B cell (primary cell): ENCODE data around the gene DACH2. TPM values are rescaled to one million over a fixed set of nuclear protein-coding genes. Genes with fewer than 3 reads are reported as not detected.

Experiments used
- ATAC-seq: fragments of 200-7000 bp; cut with Tn5 transposase; one replicate; pipeline ENCODE4 v1.10.0; 2021; ENCODE audit warnings: low read depth, mild to moderate bottlenecking, moderate number of reproducible peaks, moderate library complexity
- CTCF ChIA-PET: fragments of 350-600 bp; sonication (Branson Sonifier 250); formaldehyde crosslinking; loops from one replicate; lab custom pipeline; 2021; ENCODE audit warnings: antibody characterized with exemption, inconsistent platforms; lab: Charles Lee
- POLR2A ChIA-PET: fragments of 350-600 bp; sonication (Branson Sonifier 250); formaldehyde crosslinking; loops from one replicate; lab custom pipeline; 2021; ENCODE audit warnings: antibody characterized with exemption; lab: Charles Lee
- DNase-seq: peaks from one replicate; pipeline ENCODE4 v3.0.0; 2013
- H2AFZ ChIP-seq: 2 replicates; pipeline ENCODE4 v1.6.1; 2012; ENCODE audit warnings: mild to moderate bottlenecking, low read depth, low read length; ENCODE audit not compliant: insufficient read depth, poor library complexity, severe bottlenecking
- H3K27ac ChIP-seq, 2 donors: 1 replicate in 1 of 2; 2 replicates in 1 of 2; pipeline ENCODE4 v1.5.1; 2012 to 2013; ENCODE audit warnings: low read length in 2 of 2, mild to moderate bottlenecking in 2 of 2, moderate library complexity in 1 of 2
- H3K27me3 ChIP-seq, 4 experiments: fragments of 200-600 bp in 1 of 4; sonication (generic) in 1 of 4; replicated peaks in 1 of 4; 1 replicate in 2 of 4; 2 replicates in 2 of 4; pipeline versions ENCODE4 v1.6.1 to v1.7.0; 2013 to 2016; ENCODE audit warnings: low read length in 3 of 4, mild to moderate bottlenecking in 2 of 4, mixed read lengths in 1 of 4, moderate library complexity in 1 of 4; ENCODE audit not compliant: insufficient read depth in 4 of 4, control insufficient read depth in 3 of 4; ENCODE audit errors: control extremely low read depth in 1 of 4
- H3K36me3 ChIP-seq, 2 experiments: replicated peaks in 1 of 2; 1 replicate in 1 of 2; 2 replicates in 1 of 2; pipeline versions ENCODE4 v1.6.1 to v1.7.1; 2013; ENCODE audit warnings: low read length in 1 of 2; ENCODE audit not compliant: insufficient read depth in 2 of 2, control insufficient read depth in 1 of 2; ENCODE audit errors: control extremely low read depth in 1 of 2, extremely low read depth in 1 of 2
- H3K4me1 ChIP-seq, 2 donors: fragments of 200-600 bp in 1 of 2; sonication (generic) in 1 of 2; 1 replicate in 1 of 2; 2 replicates in 1 of 2; pipeline versions ENCODE4 v1.5.1 to v1.6.1; 2013 to 2017; ENCODE audit warnings: low read length in 2 of 2; ENCODE audit not compliant: control insufficient read depth in 2 of 2, insufficient read depth in 2 of 2
- H3K4me2 ChIP-seq: replicated peaks from 2 replicates; pipeline ENCODE3; 2012; ENCODE audit warnings: mild to moderate bottlenecking, low read depth, low read length; ENCODE audit not compliant: poor library complexity, severe bottlenecking
- H3K4me3 ChIP-seq, 5 experiments: fragments of 200-600 bp in 1 of 5; sonication (generic) in 1 of 5; 1 replicate in 3 of 5; 2 replicates in 2 of 5; pipeline versions ENCODE4 v1.5.1 to v1.7.0; 2011 to 2016; ENCODE audit warnings: low read length in 4 of 5, mild to moderate bottlenecking in 4 of 5, low read depth in 2 of 5, control low read depth in 1 of 5, moderate library complexity in 1 of 5; ENCODE audit not compliant: insufficient read depth in 1 of 5; ENCODE audit errors: control extremely low read depth in 1 of 5, extremely low read depth in 1 of 5
- H3K79me2 ChIP-seq: fragments of 200-600 bp; sonication (generic); one replicate; pipeline ENCODE4 v1.6.0; 2016; ENCODE audit warnings: low read length; ENCODE audit not compliant: control insufficient read depth, insufficient read depth
- H3K9ac ChIP-seq: fragments of 200-600 bp; sonication (generic); 2 replicates; pipeline ENCODE4 v1.6.1; 2017; ENCODE audit warnings: mild to moderate bottlenecking, low read length, moderate library complexity
- H3K9me3 ChIP-seq, 3 donors: one replicate each; pipeline versions ENCODE4 v1.6.1 to v1.7.1; 2013; ENCODE audit warnings: low read length in 2 of 3; ENCODE audit not compliant: control insufficient read depth in 2 of 3, insufficient read depth in 1 of 3; ENCODE audit errors: control extremely low read depth in 1 of 3
- H4K20me1 ChIP-seq: 2 replicates; pipeline ENCODE4 v1.6.0; 2012; ENCODE audit warnings: mild to moderate bottlenecking, low read length; ENCODE audit not compliant: insufficient read depth, control insufficient read depth, poor library complexity, severe bottlenecking
- H3K27ac Mint-ChIP-seq: one replicate; pipeline ENCODE4 v1.8.0; 2021; ENCODE audit warnings: mixed read lengths
- H3K27me3 Mint-ChIP-seq: one replicate; pipeline ENCODE4 v1.8.0; 2021; ENCODE audit warnings: mixed read lengths
- H3K4me1 Mint-ChIP-seq: one replicate; pipeline ENCODE4 v1.8.0; 2021; ENCODE audit warnings: mixed read lengths
- H3K4me3 Mint-ChIP-seq: one replicate; pipeline ENCODE4 v1.8.0; 2021; ENCODE audit warnings: mixed read lengths
- H3K9me3 Mint-ChIP-seq: one replicate; pipeline ENCODE4 v1.8.0; 2022; ENCODE audit warnings: mixed read lengths; ENCODE audit not compliant: insufficient read depth
- EZH2 ChIP-seq: IDR thresholded peaks from 2 replicates; pipeline ENCODE4 v1.6.1; 2012; ENCODE audit warnings: borderline replicate concordance, low read depth, mild to moderate bottlenecking, moderate library complexity, low read length; ENCODE audit not compliant: insufficient read depth, poor library complexity, severe bottlenecking
- WGBS: methylation state at CpG from one replicate; pipeline ENCODE4 v1.1.5; 2013; ENCODE audit warnings: missing lambda C conversion rate; ENCODE audit not compliant: insufficient coverage; 5-methylcytosine and 5-hydroxymethylcytosine counted together
- intact Hi-C: fragments of 100-400 bp; cut with micrococcal nuclease; formaldehyde crosslinking; loops from one replicate; pipeline ENCODE4 v1.10.0; 2022
- polyA plus RNA-seq: library from polyadenylated mRNA; depleted of rRNA; stranded (reverse); fragments of >200 nt; gene quantifications from 2 replicates; pipeline ENCODE4 v1.2.3, GENCODE V29; 2012
- total RNA-seq, 2 donors: library from RNA; stranded (reverse); fragments of 120-200 nt in 1 of 2; gene quantifications; 1 replicate in 1 of 2; 2 replicates in 1 of 2; pipeline versions ENCODE4 v1.2.3 to v1.2.4, GENCODE V29; 2013 to 2022
- TF ChIP-seq, protein P1 (sequence below): fragments of 200-600 bp; IDR thresholded peaks from one replicate; pipeline ENCODE4 v1.8.0; 2022; ENCODE audit warnings: antibody characterized with exemption, mild to moderate bottlenecking

DACH2 gene
- total and polyA plus RNA-seq, 2 donors (not counting 1 experiment from before 2014, with no cell fraction given) = 0.07 TPM; not detected in 1

DNA sequence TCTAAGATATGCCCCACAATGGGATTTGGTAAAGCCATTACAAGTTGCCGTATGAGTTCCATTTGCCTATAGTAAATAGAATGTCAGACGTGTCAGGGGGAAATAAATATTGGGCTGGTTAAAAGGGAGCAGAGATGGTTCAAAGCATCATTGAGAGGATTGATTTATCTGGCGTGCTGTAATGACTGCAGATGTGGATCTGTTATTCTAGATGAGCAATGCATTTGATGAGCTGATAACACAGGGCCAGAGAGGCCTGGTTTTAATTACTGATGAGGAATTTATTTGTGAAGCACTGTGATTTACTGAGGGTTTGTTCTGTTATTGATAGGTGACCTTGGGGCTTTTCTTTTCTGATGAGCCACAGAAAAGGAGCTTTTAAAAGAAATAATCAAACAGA lies 62.5 kb downstream of the DACH2 start:
- H3K27ac Mint-ChIP-seq = no peak overlapping the region
- Histone ChIP-seq H3K27me3 (no peaks in the 10 kb centered on the region), H3K4me3 (no peak overlapping the region), H3K79me2 (no peaks in the 10 kb centered on the region), H3K4me2 (no peak overlapping the region), H3K9me3 (no peaks in the 10 kb centered on the region), H4K20me1 (no peaks in the 10 kb centered on the region), H3K27ac (no peak overlapping the region), H3K9ac (no peak overlapping the region), H2AFZ (no peak overlapping the region), H3K4me1 (no peaks in the 10 kb centered on the region), H3K36me3 (no peaks in the 10 kb centered on the region)
- H3K9me3 Mint-ChIP-seq = no peaks in the 10 kb centered on the region
- intact Hi-C loops = no loop called here
- ChIA-PET CTCF (no interaction called here), POLR2A (no interaction called here)
- WGBS = 57% methylated on average over 1 of the region's 3 CpGs
- TF ChIP-seq EZH2 = no peak
- TF ChIP-seq, protein P1, sequence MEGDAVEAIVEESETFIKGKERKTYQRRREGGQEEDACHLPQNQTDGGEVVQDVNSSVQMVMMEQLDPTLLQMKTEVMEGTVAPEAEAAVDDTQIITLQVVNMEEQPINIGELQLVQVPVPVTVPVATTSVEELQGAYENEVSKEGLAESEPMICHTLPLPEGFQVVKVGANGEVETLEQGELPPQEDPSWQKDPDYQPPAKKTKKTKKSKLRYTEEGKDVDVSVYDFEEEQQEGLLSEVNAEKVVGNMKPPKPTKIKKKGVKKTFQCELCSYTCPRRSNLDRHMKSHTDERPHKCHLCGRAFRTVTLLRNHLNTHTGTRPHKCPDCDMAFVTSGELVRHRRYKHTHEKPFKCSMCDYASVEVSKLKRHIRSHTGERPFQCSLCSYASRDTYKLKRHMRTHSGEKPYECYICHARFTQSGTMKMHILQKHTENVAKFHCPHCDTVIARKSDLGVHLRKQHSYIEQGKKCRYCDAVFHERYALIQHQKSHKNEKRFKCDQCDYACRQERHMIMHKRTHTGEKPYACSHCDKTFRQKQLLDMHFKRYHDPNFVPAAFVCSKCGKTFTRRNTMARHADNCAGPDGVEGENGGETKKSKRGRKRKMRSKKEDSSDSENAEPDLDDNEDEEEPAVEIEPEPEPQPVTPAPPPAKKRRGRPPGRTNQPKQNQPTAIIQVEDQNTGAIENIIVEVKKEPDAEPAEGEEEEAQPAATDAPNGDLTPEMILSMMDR = no peak
- H3K27me3 Mint-ChIP-seq = no peaks in the 10 kb centered on the region
- ATAC-seq = no peak
- DNase-seq = no peak
- H3K4me1 Mint-ChIP-seq = no peaks in the 10 kb centered on the region
- H3K4me3 Mint-ChIP-seq = no peak overlapping the region

DNA sequence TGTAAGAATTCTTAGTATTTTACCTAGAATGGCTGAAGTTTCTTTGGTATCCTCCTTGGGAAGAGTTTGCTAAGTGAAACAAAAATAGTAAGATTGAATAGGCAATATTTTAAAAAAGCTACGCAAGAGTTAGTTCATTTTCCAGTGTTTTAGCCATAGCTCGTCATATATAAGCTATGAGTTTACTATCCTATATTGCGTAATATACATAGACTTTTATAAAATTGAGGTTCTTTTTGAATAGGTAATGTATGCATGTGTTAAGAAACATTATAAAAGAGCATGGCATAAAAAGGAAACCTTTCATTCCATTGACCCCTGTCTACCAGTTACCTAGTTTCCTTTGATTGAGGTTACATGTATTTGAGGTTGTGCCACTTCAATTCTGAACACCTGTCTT lies 67.0 kb downstream of the DACH2 start:
- POLR2A ChIA-PET = no interaction called here

More for the DNA sequence above, 67.0 kb downstream of the DACH2 start:
- TF ChIP-seq, protein P1 = no peak
- TF ChIP-seq EZH2 = no peak
- no peaks in the 10 kb centered on the region for H3K4me1 ChIP-seq
- no peaks in the 10 kb centered on the region for H3K4me1 Mint-ChIP-seq
- H3K27ac Mint-ChIP-seq = no peak overlapping the region
- no peak overlapping the region for H3K4me2 ChIP-seq
- DNase-seq = no peak
- H4K20me1 ChIP-seq = no peaks in the 10 kb centered on the region
- no peak overlapping the region for H3K4me3 ChIP-seq
- ATAC-seq = no peak
- H2AFZ ChIP-seq = no peak overlapping the region
- WGBS = no CpG with 5 or more reads among the region's 3 CpGs
- no peaks in the 10 kb centered on the region for H3K27me3 Mint-ChIP-seq
- no peaks in the 10 kb centered on the region for H3K36me3 ChIP-seq
- no peaks in the 10 kb centered on the region for H3K9me3 ChIP-seq
- intact Hi-C loops = no loop called here
- CTCF ChIA-PET = no interaction called here
- H3K9ac ChIP-seq = no peak overlapping the region
- H3K79me2 ChIP-seq = no peaks in the 10 kb centered on the region
- H3K9me3 Mint-ChIP-seq = no peaks in the 10 kb centered on the region
- H3K4me3 Mint-ChIP-seq = no peak overlapping the region
- no peak overlapping the region for H3K27ac ChIP-seq
- H3K27me3 ChIP-seq = no peaks in the 10 kb centered on the region
